Right atrium auricular region (tissue), 2 donors: ENCODE data around the gene CDK10. TPM values are rescaled to one million over a fixed set of nuclear protein-coding genes. Genes with fewer than 3 reads are reported as not detected.

Experiments
- DNase-seq: peaks from one replicate; pipeline ENCODE4 v3.0.0-alpha.2; 2019; ENCODE audit warnings: low spot score
- H3K27ac ChIP-seq, 2 donors: fragments of 200-600 bp; sonication (generic); 1 replicate in 1 of 2; 2 replicates in 1 of 2; pipeline ENCODE4 v1.5.1; 2016 to 2019
- H3K27me3 ChIP-seq, 2 donors: fragments of 200-600 bp; sonication (generic); one replicate each; pipeline versions ENCODE4 v1.5.1 to v1.6.0; 2017 to 2019
- H3K36me3 ChIP-seq: fragments of 200-600 bp; sonication (generic); one replicate; pipeline ENCODE4 v1.5.1; 2016
- H3K4me1 ChIP-seq, 2 donors: fragments of 200-600 bp; sonication (generic); one replicate each; pipeline versions ENCODE4 v1.5.1 to v1.6.0; 2017 to 2019
- H3K4me3 ChIP-seq, 2 donors: fragments of 200-600 bp; sonication (generic); 1 replicate in 1 of 2; 2 replicates in 1 of 2; pipeline ENCODE4 v1.5.1; 2017 to 2019; ENCODE audit warnings: mild to moderate bottlenecking in 1 of 2, moderate library complexity in 1 of 2
- H3K9me3 ChIP-seq, 2 donors: fragments of 200-600 bp; sonication (generic); one replicate each; pipeline ENCODE4 v1.5.1; 2019
- CTCF ChIP-seq, 2 donors: fragments of 200-600 bp; sonication (generic); IDR thresholded peaks; one replicate each; pipeline ENCODE4 v1.5.1; 2019; ENCODE audit warnings: antibody characterized with exemption in 2 of 2
- total RNA-seq, 2 donors: library from RNA; depleted of rRNA; stranded (reverse); fragments of >200 nt; gene quantifications; one replicate each; pipeline ENCODE4 v1.1.0, GENCODE V29; 2016

Gene CDK10
- 10 to 100 TPM; 13.8 to 20.2 TPM for total RNA-seq

- Histone ChIP-seq H3K4me3 (peak within 1 kb of the TSS; percentile 76 to 85), H3K4me1 (peaks cover 0 to 15% of the 10 kb centered on the region in 2 donors), H3K27me3 (no peaks in the 10 kb centered on the region), H3K36me3 (peaks cover 6% of the 10 kb centered on the region), H3K9me3 (no peaks in the 10 kb centered on the region), H3K27ac (peak within 1 kb of the TSS; percentile 84 to 86)
- peak in 1 of 2 donors; percentile 18 for TF ChIP-seq CTCF (IDR thresholded peaks at IDR 0.05)
- peak; percentile 89 for DNase-seq
Observed at GRCh38 chr16:89686520-89687091, at the start of gene CDK10. TSS of gene CDK10 (plus strand) at chr16:89686689. CDS start at chr16:89686711, 22 bp downstream.

- DNase-seq = no peak
- Histone ChIP-seq H3K9me3 (no peaks in the 10 kb centered on the region), H3K27ac (no peak overlapping the region), H3K36me3 (no peaks in the 10 kb centered on the region), H3K4me1 (peaks cover 0 to 17% of the 10 kb centered on the region in 2 donors), H3K27me3 (no peaks in the 10 kb centered on the region), H3K4me3 (no peak overlapping the region)
- no peak for TF ChIP-seq CTCF (IDR thresholded peaks at IDR 0.05)
Observed at GRCh38 chr16:89637379-89637778, 49.1 kb upstream of the CDK10 start.

- H3K9me3 ChIP-seq = no peaks in the 10 kb centered on the region
- H3K4me1 ChIP-seq = peaks cover 0 to 17% of the 10 kb centered on the region in 2 donors
- H3K27me3 ChIP-seq = no peaks in the 10 kb centered on the region
- no peak overlapping the region for H3K4me3 ChIP-seq
- H3K36me3 ChIP-seq = no peaks in the 10 kb centered on the region
- H3K27ac ChIP-seq = no peak overlapping the region
- no peak for DNase-seq
- TF ChIP-seq CTCF (IDR thresholded peaks at IDR 0.05) = no peak
Observed at GRCh38 chr16:89638455-89638854, 48.0 kb upstream of the CDK10 start.

- TF ChIP-seq CTCF (IDR thresholded peaks at IDR 0.05) = no peak
- H3K9me3 ChIP-seq = no peaks in the 10 kb centered on the region
- no peak overlapping the region for H3K4me3 ChIP-seq
- no peak overlapping the region for H3K27ac ChIP-seq
- DNase-seq = no peak
- no peaks in the 10 kb centered on the region for H3K27me3 ChIP-seq
- no peaks in the 10 kb centered on the region for H3K36me3 ChIP-seq
- peaks cover 0 to 17% of the 10 kb centered on the region in 2 donors for H3K4me1 ChIP-seq
Observed at GRCh38 chr16:89639385-89639784, 47.1 kb upstream of the CDK10 start.

- H3K36me3 ChIP-seq = peaks cover 20% of the 10 kb centered on the region
- no peak for DNase-seq
- H3K4me3 ChIP-seq = peak overlapping the region in 1 of 2 donors; percentile 48
- TF ChIP-seq CTCF (IDR thresholded peaks at IDR 0.05) = peak in 1 of 2 donors; percentile 13
- no peaks in the 10 kb centered on the region for H3K9me3 ChIP-seq
- no peaks in the 10 kb centered on the region for H3K27me3 ChIP-seq
- no peak overlapping the region for H3K27ac ChIP-seq
- peaks cover 0 to 17% of the 10 kb centered on the region in 2 donors for H3K4me1 ChIP-seq
Observed at GRCh38 chr16:89641458-89642119, 44.9 kb upstream of the CDK10 start.
